H9 (cell line): ENCODE results near the gene OR7C1. TPM values are rescaled to one million over a fixed set of nuclear protein-coding genes. Genes with fewer than 3 reads are reported as not detected.

Experiments
- DNase-seq: peaks from one replicate; pipeline ENCODE4 v3.0.0-alpha.2; 2017
- H2AFZ ChIP-seq: one replicate; pipeline ENCODE4 v1.6.1; 2013; ENCODE audit warnings: mild to moderate bottlenecking, low read length, control low read depth, moderate library complexity
- H2AK5ac ChIP-seq: 2 replicates; pipeline ENCODE4 v1.6.1; 2013; ENCODE audit warnings: low read length, control low read depth, mixed read lengths; ENCODE audit not compliant: insufficient read length
- H2BK120ac ChIP-seq: one replicate; pipeline ENCODE4 v1.6.1; 2013; ENCODE audit warnings: low read depth, mild to moderate bottlenecking, low read length, control low read depth, inconsistent platforms; ENCODE audit not compliant: poor library complexity, severe bottlenecking
- H2BK12ac ChIP-seq: 2 replicates; pipeline ENCODE4 v1.6.1; 2013; ENCODE audit warnings: low read length, control low read depth, mixed read lengths, low read depth; ENCODE audit not compliant: insufficient read length
- H2BK15ac ChIP-seq: 2 replicates; pipeline ENCODE4 v1.6.1; 2013; ENCODE audit warnings: low read depth, low read length, control low read depth
- H2BK20ac ChIP-seq: one replicate; pipeline ENCODE4 v1.6.1; 2013; ENCODE audit warnings: low read depth, mild to moderate bottlenecking, low read length, control low read depth, inconsistent platforms; ENCODE audit not compliant: poor library complexity, severe bottlenecking
- H2BK5ac ChIP-seq: 2 replicates; pipeline ENCODE4 v1.6.1; 2013; ENCODE audit warnings: low read length, control low read depth, mixed read lengths; ENCODE audit not compliant: insufficient read length
- H3K14ac ChIP-seq: 2 replicates; pipeline ENCODE4 v1.6.1; 2013; ENCODE audit warnings: low read length, control low read depth; ENCODE audit not compliant: insufficient read depth
- H3K18ac ChIP-seq: 2 replicates; pipeline ENCODE4 v1.6.1; 2013; ENCODE audit warnings: low read depth, mild to moderate bottlenecking, mixed read lengths, low read length, control low read depth; ENCODE audit not compliant: insufficient read length
- H3K23ac ChIP-seq: 2 replicates; pipeline ENCODE4 v1.6.1; 2013; ENCODE audit warnings: low read length, control low read depth, mixed read lengths, low read depth; ENCODE audit not compliant: insufficient read length
- H3K23me2 ChIP-seq: 2 replicates; pipeline ENCODE4 v1.6.1; 2013; ENCODE audit warnings: low read depth, mild to moderate bottlenecking, mixed read lengths, low read length, control low read depth; ENCODE audit not compliant: insufficient read length, poor library complexity, severe bottlenecking
- H3K27ac ChIP-seq: 2 replicates; pipeline ENCODE4 v1.5.1; 2013; ENCODE audit warnings: low read length, control low read depth, mixed read lengths, low read depth; ENCODE audit not compliant: insufficient read length
- H3K27me3 ChIP-seq: 2 replicates; pipeline ENCODE4 v1.6.1; 2013; ENCODE audit warnings: low read length, control low read depth, inconsistent platforms; ENCODE audit not compliant: insufficient read depth
- H3K4ac ChIP-seq: 2 replicates; pipeline ENCODE4 v1.6.1; 2013; ENCODE audit warnings: low read depth, mild to moderate bottlenecking, control low read depth, inconsistent platforms, low read length, moderate library complexity
- H3K4me1 ChIP-seq: 2 replicates; pipeline ENCODE4 v1.6.1; 2013; ENCODE audit warnings: low read length, control low read depth, inconsistent platforms; ENCODE audit not compliant: insufficient read depth
- H3K4me2 ChIP-seq: 2 replicates; pipeline ENCODE4 v1.6.1; 2013; ENCODE audit warnings: low read length, control low read depth, mixed read lengths; ENCODE audit not compliant: insufficient read length, insufficient read depth
- H3K56ac ChIP-seq: 2 replicates; pipeline ENCODE4 v1.6.1; 2013; ENCODE audit warnings: low read depth, mild to moderate bottlenecking, mixed read lengths, low read length, control low read depth; ENCODE audit not compliant: insufficient read length
- H3K79me1 ChIP-seq: 2 replicates; pipeline ENCODE4 v1.6.1; 2013; ENCODE audit warnings: low read depth, mild to moderate bottlenecking, moderate library complexity, low read length, control low read depth, inconsistent platforms; ENCODE audit not compliant: insufficient read depth, poor library complexity, severe bottlenecking
- H3K79me2 ChIP-seq: 2 replicates; pipeline ENCODE4 v1.6.1; 2013; ENCODE audit warnings: low read length, control low read depth, inconsistent platforms; ENCODE audit not compliant: insufficient read depth
- H3K9ac ChIP-seq: 2 replicates; pipeline ENCODE4 v1.6.1; 2013; ENCODE audit warnings: low read length, control low read depth, mixed read lengths; ENCODE audit not compliant: insufficient read length; ENCODE audit errors: extremely low read depth
- H3K9me3 ChIP-seq: one replicate; pipeline ENCODE4 v1.6.1; 2013; ENCODE audit warnings: low read depth, low read length, inconsistent platforms; ENCODE audit not compliant: control insufficient read depth
- H3T11ph ChIP-seq: one replicate; pipeline ENCODE4 v1.6.1; 2013; ENCODE audit warnings: mild to moderate bottlenecking, low read length, control low read depth, inconsistent platforms
- H4K20me1 ChIP-seq: one replicate; pipeline ENCODE4 v1.6.1; 2013; ENCODE audit not compliant: control insufficient read depth, insufficient read length, insufficient read depth
- H4K5ac ChIP-seq: 2 replicates; pipeline ENCODE4 v1.6.1; 2013; ENCODE audit warnings: low read depth, mild to moderate bottlenecking, mixed read lengths, low read length, control low read depth; ENCODE audit not compliant: insufficient read length
- H4K8ac ChIP-seq: replicated peaks from 2 replicates; pipeline ENCODE4 v1.6.1; 2013; ENCODE audit warnings: low read length, control low read depth, mixed read lengths, low read depth; ENCODE audit not compliant: insufficient read length
- H4K91ac ChIP-seq: 2 replicates; pipeline ENCODE4 v1.6.1; 2013; ENCODE audit warnings: low read depth, mild to moderate bottlenecking, moderate library complexity, mixed read lengths, low read length, control low read depth; ENCODE audit not compliant: insufficient read length
- H3K27ac Mint-ChIP-seq, 3 experiments: 2 replicates in 2 of 3; 3 replicates in 1 of 3; pipeline ENCODE4 v1.8.0; 2020 to 2021; ENCODE audit warnings: mixed read lengths in 3 of 3, mild to moderate bottlenecking in 1 of 3, moderate library complexity in 1 of 3
- H3K27me3 Mint-ChIP-seq: 2 replicates; pipeline ENCODE4 v1.8.0; 2021; ENCODE audit warnings: low read depth, mild to moderate bottlenecking, moderate library complexity, mixed read lengths
- H3K36me3 Mint-ChIP-seq, 3 experiments: 2 replicates in 2 of 3; 3 replicates in 1 of 3; pipeline ENCODE4 v1.8.0; 2020 to 2021; ENCODE audit warnings: low read depth in 3 of 3, mixed read lengths in 3 of 3; ENCODE audit not compliant: insufficient read depth in 1 of 3
- H3K4me1 Mint-ChIP-seq, 2 experiments: 2 replicates each; pipeline ENCODE4 v1.8.0; 2020; ENCODE audit warnings: mixed read lengths in 2 of 2
- H3K4me3 Mint-ChIP-seq, 2 experiments: 2 replicates in 1 of 2; 3 replicates in 1 of 2; pipeline ENCODE4 v1.8.0; 2020 to 2021; ENCODE audit warnings: mild to moderate bottlenecking in 2 of 2, mixed read lengths in 2 of 2, moderate library complexity in 1 of 2
- H3K9me3 Mint-ChIP-seq, 2 experiments: 2 replicates in 1 of 2; 3 replicates in 1 of 2; pipeline ENCODE4 v1.8.0; 2020; ENCODE audit warnings: mild to moderate bottlenecking in 2 of 2, mixed read lengths in 2 of 2, moderate library complexity in 1 of 2
- CTCF ChIP-seq: fragments of 200-600 bp; sonication (generic); conservative IDR thresholded peaks from 3 replicates; pipeline ENCODE4 v1.8.0; 2021; ENCODE audit warnings: antibody characterized with exemption, mild to moderate bottlenecking
- WGBS: extraction: QIAGEN DNeasy Blood & Tissue Kit; methylation state at CpG from one replicate; pipeline ENCODE4 v1.1.7; 2013; ENCODE audit warnings: missing lambda C conversion rate, low lambda C conversion rate, mixed read lengths; ENCODE audit not compliant: insufficient read length; ENCODE audit errors: extremely low coverage; 5-methylcytosine and 5-hydroxymethylcytosine counted together
- total RNA-seq: library from RNA; stranded (reverse); gene quantifications from 2 replicates; pipeline ENCODE4 v1.2.1, GENCODE V29; 2021

The OR7C1 gene
- total RNA-seq, 1 experiment from 2014 or later: not detected

- Histone ChIP-seq H4K8ac (no peak overlapping the region), H3K4me1 (no peaks in the 10 kb centered on the region), H4K5ac (no peak overlapping the region), H3K9ac (no peak overlapping the region), H4K91ac (no peak overlapping the region), H2AK5ac (no peak overlapping the region), H3K79me1 (no peaks in the 10 kb centered on the region), H3K27ac (no peak overlapping the region), H3K9me3 (no peaks in the 10 kb centered on the region), H3K4me2 (no peak overlapping the region), H3K23ac (no peak overlapping the region), H2BK20ac (no peak overlapping the region), H3K23me2 (no peaks in the 10 kb centered on the region), H2BK5ac (no peak overlapping the region), H2BK120ac (no peak overlapping the region), H2AFZ (no peak overlapping the region), H3K56ac (no peak overlapping the region), H3K14ac (no peak overlapping the region), H3K4ac (no peak overlapping the region), H3T11ph (no peak overlapping the region), H2BK12ac (no peak overlapping the region), H2BK15ac (no peak overlapping the region), H3K27me3 (no peaks in the 10 kb centered on the region), H4K20me1 (no peaks in the 10 kb centered on the region), H3K79me2 (no peaks in the 10 kb centered on the region), H3K18ac (no peak overlapping the region)
- DNase-seq: no peak
- Mint-ChIP-seq H3K27me3 (no peaks in the 10 kb centered on the region; the same call in 1 of the 2 replicates), H3K4me1 (no peaks in the 10 kb centered on the region), H3K4me3 (no peak overlapping the region), H3K9me3 (peaks cover 19 to 93% of the 10 kb centered on the region in 2 experiments), H3K27ac (no peak overlapping the region), H3K36me3 (peaks cover 0 to 16% (median 0%) of the 10 kb centered on the region in 3 experiments; a peak in 3 of 7 replicates)
- no CpG with 5 or more reads among the region's 2 CpGs for WGBS
- TF ChIP-seq CTCF: no peak
These were observed 19.9 kb downstream of the OR7C1 start for GRCh38 chr19:14814982-14815652.
